Stomach (tissue), 9 donors: ENCODE measurements around the gene RPSA. TPM values are rescaled to one million over a fixed set of nuclear protein-coding genes. Genes with fewer than 3 reads are reported as not detected.
"Not testable (repeated sequence)": the region's sequence is repeated elsewhere in the genome, so short reads cannot be mapped to it uniquely, and the experiment has no call there.

Experiments used
- DNase-seq, 2 donors: peaks; one replicate each; pipeline versions ENCODE4 v3.0.0 to v3.0.0-alpha.2; 2013 to 2019
- H3K27ac ChIP-seq, 5 donors: fragments of 200-600 bp in 4 of 5; sonication (generic) in 4 of 5; one replicate each; pipeline ENCODE4 v1.5.1; 2013 to 2019; ENCODE audit warnings: mild to moderate bottlenecking in 1 of 5, moderate library complexity in 1 of 5
- H3K27me3 ChIP-seq, 3 donors: fragments of 200-600 bp; sonication (generic); one replicate each; pipeline ENCODE4 v1.5.1; 2017 to 2019; ENCODE audit warnings: mixed run types in 1 of 3
- H3K36me3 ChIP-seq, 4 donors: fragments of 200-600 bp; sonication (generic); 1 replicate in 3 of 4; 2 replicates in 1 of 4; pipeline ENCODE4 v1.5.1; 2016 to 2019
- H3K4me1 ChIP-seq, 4 donors: fragments of 200-600 bp; sonication (generic); one replicate each; pipeline ENCODE4 v1.5.1; 2016 to 2019
- H3K4me3 ChIP-seq, 4 donors: fragments of 200-600 bp; sonication (generic) in 3 of 4; one replicate each; pipeline ENCODE4 v1.5.1; 2016 to 2019; ENCODE audit warnings: mild to moderate bottlenecking in 1 of 4
- H3K9me3 ChIP-seq, 4 donors: fragments of 200-600 bp; sonication (generic); one replicate each; pipeline ENCODE4 v1.5.1; 2016 to 2019
- CTCF ChIP-seq, 7 experiments: fragments of 450-650 bp in 4 of 7; fragments of 200-600 bp in 3 of 7; sonication (generic) in 3 of 7; IDR thresholded peaks; one replicate each; pipeline ENCODE4 v1.5.1; 2016 to 2019; ENCODE audit warnings: antibody characterized with exemption in 7 of 7, control low read depth in 2 of 7, mild to moderate bottlenecking in 1 of 7
- EP300 ChIP-seq: sonication (generic); formaldehyde crosslinking; IDR thresholded peaks from one replicate; pipeline ENCODE4 v1.6.1; 2017; ENCODE audit warnings: antibody characterized with exemption
- POLR2A ChIP-seq, 4 donors: fragments of 450-650 bp; IDR thresholded peaks; one replicate each; pipeline ENCODE4 v1.6.1; 2016; ENCODE audit warnings: antibody characterized with exemption in 4 of 4, control low read depth in 2 of 4, mild to moderate bottlenecking in 1 of 4, moderate library complexity in 1 of 4
- POLR2AphosphoS5 ChIP-seq, 3 donors: sonication (generic); formaldehyde crosslinking; IDR thresholded peaks; one replicate each; pipeline ENCODE4 v1.6.1; 2016; ENCODE audit warnings: antibody characterized with exemption in 3 of 3
- WGBS, 5 donors: extraction: QIAGEN DNeasy Blood & Tissue Kit in 3 of 5; methylation state at CpG; one replicate each; pipeline versions ENCODE4 v1.1.5 to v1.1.7; 2013 to 2018; 5-methylcytosine and 5-hydroxymethylcytosine counted together
- intact Hi-C: fragments of 100-400 bp; cut with DNase I; formaldehyde crosslinking; loops from one replicate; pipeline ENCODE4 v1.15.1; 2023; ENCODE audit warnings: low total_unique reads
- polyA plus RNA-seq, 3 donors: library from polyadenylated mRNA; stranded (reverse); fragments of 200-250 nt; gene quantifications; one replicate each; pipeline ENCODE4 v1.2.3, GENCODE V29; 2013
- total RNA-seq, 5 donors: library from RNA; depleted of rRNA; stranded (reverse); fragments of >200 nt; gene quantifications; one replicate each; pipeline versions ENCODE4 v1.1.0 to v1.2.3, GENCODE V29; 2014 to 2016
- donor health status: healthy with polysubstance abuse.
- donor health status: Bipolar disorder and iron deficiency.
- donor health status: healthy.

Gene RPSA
- total and polyA plus RNA-seq, 8 donors, result 346 to 2,119 (median 1,066) TPM

- Histone ChIP-seq H3K9me3 (no peaks in the 10 kb centered on the region), H3K4me1 (peaks cover 9 to 35% (median 23%) of the 10 kb centered on the region in 4 donors), H3K27ac (peak overlapping the region in 2 of 5 donors; percentile 50 to 55), H3K27me3 (no peaks in the 10 kb centered on the region), H3K36me3 (peaks cover 40 to 64% (median 60%) of the 10 kb centered on the region in 4 donors), H3K4me3 (no peak overlapping the region)
- intact Hi-C loops, result no loop called here
- WGBS, 5 donors, result 67 to 82% (median 72%) methylated on average over 6 of the region's 6 CpGs
- DNase-seq, result no peak
- TF ChIP-seq POLR2AphosphoS5 (IDR thresholded peaks at IDR 0.05), result peak in 1 of 3 donors; percentile 6
- no peak for TF ChIP-seq CTCF (IDR thresholded peaks at IDR 0.05)
Measured at GRCh38 chr3:39413691-39414420, 7.3 kb downstream of the RPSA start.

- Histone ChIP-seq H3K4me3 (no peak overlapping the region), H3K9me3 (no peaks in the 10 kb centered on the region), H3K4me1 (peaks cover 6 to 30% (median 18%) of the 10 kb centered on the region in 4 donors), H3K27me3 (no peaks in the 10 kb centered on the region), H3K27ac (peak overlapping the region in 4 of 5 donors; percentile 13 to 55 (median 52)), H3K36me3 (peaks cover 40 to 58% (median 54%) of the 10 kb centered on the region in 4 donors)
- no peak for TF ChIP-seq EP300
- TF ChIP-seq POLR2AphosphoS5 (IDR thresholded peaks at IDR 0.05), result peak in 1 of 3 donors; percentile 45
- peak in 1 of 2 donors; percentile 35 for DNase-seq
- intact Hi-C loops, result no loop called here
- 18 to 53% (median 35%) methylated on average over 2 of the region's 2 CpGs for WGBS, 5 donors
Measured at GRCh38 chr3:39414421-39414907, 7.9 kb downstream of the RPSA start.

- Histone ChIP-seq H3K36me3 (peaks cover 35 to 49% (median 46%) of the 10 kb centered on the region in 4 donors), H3K4me1 (peaks cover under 1 to 22% (median 11%) of the 10 kb centered on the region in 4 donors)
- H3K27ac ChIP-seq, H3K27me3 ChIP-seq, H3K4me3 ChIP-seq, H3K9me3 ChIP-seq, intact Hi-C loops, DNase-seq: not testable (repeated sequence)
- 88 to 95% (median 92%) methylated on average over 3 of the region's 3 CpGs for WGBS, 5 donors
Measured at GRCh38 chr3:39415302-39415701, 8.8 kb downstream of the RPSA start.

DNA sequence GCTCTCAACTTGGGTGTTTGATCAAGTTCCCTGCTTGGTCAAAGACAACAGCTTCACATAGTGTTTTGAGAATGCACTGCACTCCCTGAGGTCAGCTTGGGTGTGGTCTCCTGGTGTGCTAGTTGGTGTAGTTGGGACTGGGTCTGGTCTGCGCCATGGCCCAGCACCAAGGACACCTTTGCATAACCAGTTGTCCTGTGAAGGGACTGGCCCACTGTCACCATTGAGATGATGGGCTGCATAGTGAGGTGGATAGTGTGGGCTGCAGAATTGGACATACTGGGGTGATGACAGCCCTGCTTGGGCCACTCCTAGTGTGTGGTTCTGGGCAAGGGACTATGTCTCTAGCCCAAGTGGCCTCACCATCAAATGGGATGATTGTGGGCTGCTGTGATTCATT lies 9.5 kb downstream of the RPSA start:
- Histone ChIP-seq H3K36me3 (peaks cover 30 to 42% (median 39%) of the 10 kb centered on the region in 4 donors), H3K4me1 (peaks cover 0 to 17% (median 8%) of the 10 kb centered on the region in 4 donors), H3K4me3 (no peak overlapping the region), H3K27ac (no peak overlapping the region), H3K27me3 (no peaks in the 10 kb centered on the region), H3K9me3 (no peaks in the 10 kb centered on the region)
- intact Hi-C loops, result no loop called here
- TF ChIP-seq POLR2A (IDR thresholded peaks at IDR 0.05) (no peak), CTCF (IDR thresholded peaks at IDR 0.05) (no peak), POLR2AphosphoS5 (IDR thresholded peaks at IDR 0.05) (no peak), EP300 (no peak)
- DNase-seq, result no peak
- 86 to 93% (median 90%) methylated on average over 1 of the region's 1 CpG; no CpG with 5 or more reads in 1 of the 5 donors for WGBS, 5 donors

DNA sequence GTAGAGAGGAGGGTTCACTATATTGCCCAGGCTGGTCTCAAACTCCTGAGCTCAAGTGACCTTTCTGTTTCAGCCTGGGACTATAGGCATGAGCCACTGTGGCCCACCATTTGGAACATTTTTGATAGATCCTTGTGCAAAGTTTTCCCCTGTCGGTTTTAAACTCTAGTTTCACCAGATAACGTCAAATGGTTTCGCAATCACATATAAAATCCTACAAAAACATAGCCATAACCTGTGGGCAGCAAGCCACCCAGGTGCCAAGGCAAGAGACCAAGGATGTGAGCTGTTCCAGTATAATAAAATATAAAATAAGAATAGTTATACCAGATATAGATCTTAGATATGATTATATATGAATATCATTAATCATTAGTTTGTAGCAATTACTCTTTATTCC lies 10.5 kb downstream of the RPSA start:
- DNase-seq, H3K9me3 ChIP-seq, H3K27ac ChIP-seq, intact Hi-C loops, H3K4me3 ChIP-seq, H3K27me3 ChIP-seq: not testable (repeated sequence)
- 38 to 55% (median 42%) methylated on average over 3 of the region's 3 CpGs for WGBS, 5 donors
- H3K4me1 ChIP-seq, result peaks cover 0 to 10% (median 6%) of the 10 kb centered on the region in 4 donors
- peaks cover 20 to 32% (median 29%) of the 10 kb centered on the region in 4 donors for H3K36me3 ChIP-seq

GRCh38 chr3:39418556-39419225 lies 12.2 kb downstream of the RPSA start:
- 59 to 69% (median 61%) methylated on average over 11 to 14 of the region's 14 CpGs for WGBS, 5 donors
- H3K27ac ChIP-seq, H3K27me3 ChIP-seq, intact Hi-C loops, H3K9me3 ChIP-seq, DNase-seq, H3K4me3 ChIP-seq: not testable (repeated sequence)
- H3K36me3 ChIP-seq, result peaks cover 3 to 15% (median 12%) of the 10 kb centered on the region in 4 donors
- H3K4me1 ChIP-seq, result peaks cover 0 to 10% (median 6%) of the 10 kb centered on the region in 4 donors
